Subcutaneous adipose tissue (tissue), 4 donors: ENCODE measurements around the gene RERE. TPM values are rescaled to one million over a fixed set of nuclear protein-coding genes. Genes with fewer than 3 reads are reported as not detected.

Source experiments
- CTCF ChIP-seq: fragments of 450-650 bp; IDR thresholded peaks from one replicate; pipeline ENCODE4 v1.5.1; 2016; ENCODE audit warnings: low read depth, mild to moderate bottlenecking, control low read depth, antibody characterized with exemption, moderate library complexity
- total RNA-seq, 4 donors: library from RNA; depleted of rRNA; stranded (reverse); fragments of >200 nt; gene quantifications; one replicate each; pipeline ENCODE4 v1.1.0, GENCODE V29; 2016

The RERE gene
- total RNA-seq, 4 donors from 2014 or later: 67.0 to 91.4 (median 83.1) TPM

DNA sequence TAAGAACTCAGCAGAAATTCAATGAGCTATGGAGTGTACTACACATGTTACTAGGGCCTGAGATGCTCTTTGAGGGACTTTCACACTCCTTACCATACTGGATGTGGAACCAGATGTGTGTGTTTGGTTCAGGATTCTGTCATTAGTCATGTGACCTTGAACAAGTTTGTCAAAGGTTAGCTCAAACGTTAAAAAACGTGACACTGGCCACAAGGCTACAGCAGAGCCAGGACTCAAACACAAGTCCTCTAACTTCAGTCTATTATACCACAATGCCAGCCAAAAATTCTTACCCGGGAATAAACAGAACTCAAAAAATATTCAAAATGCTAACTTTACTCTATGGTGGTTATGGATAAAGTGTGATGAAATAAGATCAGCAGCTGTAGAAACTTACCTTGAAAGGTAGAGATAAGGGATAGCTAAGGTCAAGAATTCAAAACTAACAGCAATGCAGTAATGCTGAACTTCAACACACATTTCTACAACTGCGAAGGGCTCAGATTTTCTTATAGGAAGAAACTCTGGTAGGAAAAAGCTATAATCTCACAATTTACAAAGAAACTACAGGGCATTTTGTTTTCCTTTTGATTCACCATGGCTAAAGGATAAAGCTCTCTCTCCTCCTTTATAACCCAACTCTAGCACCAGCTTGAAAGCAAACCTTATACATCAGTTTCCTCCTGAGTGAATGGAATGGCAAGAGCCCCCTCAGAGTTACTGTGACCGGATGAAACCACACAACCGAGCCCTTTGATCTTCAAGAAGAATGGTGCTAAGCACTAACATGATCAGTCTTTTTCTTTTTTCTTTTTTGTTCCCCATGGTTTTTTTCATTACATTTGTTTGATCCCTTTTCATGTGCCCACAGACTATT is 265.6 kb downstream of the RERE start:
- TF ChIP-seq CTCF: no peak

- TF ChIP-seq CTCF: no peak
Measured at GRCh38 chr1:8551057-8551456, 266.4 kb downstream of the RERE start.

GRCh38 chr1:8547791-8548190 is 269.6 kb downstream of the RERE start:
- no peak for TF ChIP-seq CTCF

GRCh38 chr1:8545078-8545477 is 272.4 kb downstream of the RERE start:
- TF ChIP-seq CTCF: no peak

- no peak for TF ChIP-seq CTCF
Measured at GRCh38 chr1:8544644-8545043, 272.8 kb downstream of the RERE start.

DNA sequence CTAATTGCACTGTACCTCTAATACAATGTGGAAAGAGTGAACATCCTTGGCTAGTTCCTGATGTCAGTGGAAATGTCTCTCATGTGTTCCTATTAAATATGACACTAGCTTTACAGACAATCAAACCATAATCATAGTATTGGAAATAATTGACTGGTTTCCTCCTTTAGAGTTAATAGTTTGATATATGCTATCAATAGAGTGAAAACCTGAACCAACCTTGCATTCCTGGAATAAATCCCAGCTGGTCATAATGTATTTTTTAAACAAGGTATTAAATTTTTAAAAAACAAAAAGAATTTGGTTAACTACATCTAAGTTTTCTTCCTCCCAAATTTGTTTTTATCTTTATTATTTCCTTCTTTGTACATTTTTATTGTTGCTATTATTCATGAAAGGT is 273.5 kb downstream of the RERE start:
- TF ChIP-seq CTCF: no peak

DNA sequence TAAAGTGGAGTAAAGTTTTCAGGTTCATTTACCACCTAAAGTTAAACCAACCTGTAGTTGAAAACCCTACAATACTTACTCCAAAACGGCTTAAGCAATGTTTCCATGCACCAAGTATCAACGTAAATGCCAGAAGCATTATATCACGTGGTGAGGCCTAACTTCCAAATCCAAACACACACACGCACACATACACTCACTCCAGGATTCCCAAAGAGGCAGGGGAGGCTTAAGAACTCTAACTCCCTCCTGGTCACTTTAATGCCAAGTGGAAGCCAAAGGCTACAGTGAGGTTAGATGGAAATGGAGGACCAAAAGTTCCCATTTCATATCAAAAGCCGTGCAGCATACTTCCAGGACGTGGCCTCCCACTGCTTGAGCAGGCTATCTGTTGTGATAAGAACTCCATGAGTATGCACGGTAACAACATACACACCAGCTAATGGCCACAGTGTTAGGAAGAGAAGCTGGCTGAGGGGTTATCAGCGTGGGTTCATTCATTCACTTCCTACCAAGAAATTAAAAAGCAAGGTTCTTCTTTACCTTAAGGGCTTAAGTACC is 275.4 kb downstream of the RERE start:
- no peak for TF ChIP-seq CTCF
